ENCODE measurements around the gene HPS1.

Gene HPS1

DNA sequence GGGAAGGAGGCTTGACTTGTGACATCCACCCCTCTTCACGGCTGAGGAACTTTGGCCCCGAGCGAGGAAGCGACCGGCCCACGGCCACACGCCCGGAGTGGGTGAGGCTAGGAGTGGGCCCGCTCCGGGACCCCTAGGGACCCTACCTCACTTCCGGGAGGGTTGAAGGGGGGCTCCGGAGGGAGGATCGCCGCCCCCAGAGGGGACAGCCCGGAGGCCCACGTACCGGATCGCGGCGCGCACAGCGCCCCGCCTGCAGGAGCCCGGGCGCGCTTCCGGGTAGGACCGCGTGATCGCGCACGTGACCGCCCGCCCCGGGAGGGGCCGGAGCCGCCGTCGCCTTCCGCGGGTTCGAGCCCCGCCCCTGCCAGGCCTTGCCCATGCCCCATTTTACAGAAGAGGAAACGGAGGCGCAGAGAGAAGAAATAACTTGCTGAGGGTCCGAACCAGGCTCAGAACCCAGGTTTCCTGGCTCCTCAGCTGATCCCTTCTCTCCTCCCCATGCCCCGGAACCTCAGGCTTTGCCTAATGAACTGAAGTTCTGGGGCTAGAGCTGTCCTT is at the start of gene HPS1:
HPS1 (minus strand) TSS at position 275 of the 561 bp plus-strand sequence. CDS start 3,695 bp downstream, outside the sequence.
- DNase-seq (ENCODE audit: low read depth in 2 of 2), result peak; percentile 63 to 75

DNA sequence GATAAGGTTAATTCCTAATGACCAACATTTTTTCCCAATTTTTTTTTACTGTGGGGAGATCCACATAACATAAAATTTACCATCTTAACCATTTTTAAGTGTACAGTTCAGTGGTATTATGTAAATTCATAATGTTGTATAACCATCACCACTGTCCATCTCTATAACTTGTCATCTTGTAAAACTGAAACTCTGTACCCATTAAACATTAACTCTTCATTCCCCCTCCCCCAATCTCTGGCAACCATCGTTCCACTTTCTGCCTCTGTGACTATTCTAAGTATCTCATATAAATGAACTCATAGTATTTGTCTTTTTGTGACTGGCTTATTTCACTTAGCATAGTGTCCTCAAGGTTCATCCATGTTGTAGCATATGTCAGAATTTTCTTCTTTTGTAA is 46.0 kb upstream of the HPS1 start:
- DNase-seq (ENCODE audit: low read depth in 2 of 2), result no peak

DNA sequence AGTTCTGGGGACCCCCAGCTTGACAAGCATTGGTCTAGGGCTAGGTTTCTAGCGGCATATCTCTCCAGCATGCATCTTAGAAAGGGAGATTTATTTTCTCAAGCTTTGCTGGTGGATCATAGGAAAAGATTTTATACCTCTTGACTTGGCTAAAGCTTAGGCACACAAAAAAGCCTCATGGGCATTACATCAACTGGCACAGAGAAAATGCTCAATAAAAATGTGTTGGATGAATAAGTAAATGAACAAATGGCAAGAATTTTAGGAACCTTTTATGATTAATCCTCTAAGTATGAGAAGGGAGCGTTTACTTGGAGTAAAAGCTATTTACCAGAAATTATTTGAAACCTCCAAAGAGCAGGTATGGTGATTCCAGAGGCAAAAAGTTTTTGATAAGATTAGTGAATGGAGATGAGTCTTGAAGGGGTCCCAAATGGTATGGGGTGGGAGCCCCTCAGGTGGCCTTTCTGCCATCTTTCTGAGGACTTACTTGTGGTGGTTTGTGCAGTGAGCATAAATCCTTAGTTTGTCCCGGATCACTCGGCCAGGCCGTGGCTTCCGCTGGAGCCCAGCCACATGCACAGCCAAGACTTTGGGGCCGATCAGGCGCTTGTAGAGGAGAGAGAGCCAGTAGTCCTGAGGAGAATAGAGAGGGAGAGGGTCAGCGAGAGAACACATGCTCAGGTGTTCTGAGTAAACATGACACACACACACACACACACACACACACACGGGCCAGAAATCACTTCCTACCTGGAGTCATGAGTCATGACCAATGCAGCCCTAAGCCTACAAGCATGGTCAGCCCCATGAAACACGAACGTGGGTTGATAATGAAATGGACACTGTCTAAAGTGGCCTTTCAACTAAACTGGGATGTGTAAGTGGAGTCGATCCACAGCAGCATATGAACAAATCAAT is 43.1 kb upstream of the HPS1 start:
- no peak for DNase-seq (ENCODE audit: low read depth in 2 of 2)

DNA sequence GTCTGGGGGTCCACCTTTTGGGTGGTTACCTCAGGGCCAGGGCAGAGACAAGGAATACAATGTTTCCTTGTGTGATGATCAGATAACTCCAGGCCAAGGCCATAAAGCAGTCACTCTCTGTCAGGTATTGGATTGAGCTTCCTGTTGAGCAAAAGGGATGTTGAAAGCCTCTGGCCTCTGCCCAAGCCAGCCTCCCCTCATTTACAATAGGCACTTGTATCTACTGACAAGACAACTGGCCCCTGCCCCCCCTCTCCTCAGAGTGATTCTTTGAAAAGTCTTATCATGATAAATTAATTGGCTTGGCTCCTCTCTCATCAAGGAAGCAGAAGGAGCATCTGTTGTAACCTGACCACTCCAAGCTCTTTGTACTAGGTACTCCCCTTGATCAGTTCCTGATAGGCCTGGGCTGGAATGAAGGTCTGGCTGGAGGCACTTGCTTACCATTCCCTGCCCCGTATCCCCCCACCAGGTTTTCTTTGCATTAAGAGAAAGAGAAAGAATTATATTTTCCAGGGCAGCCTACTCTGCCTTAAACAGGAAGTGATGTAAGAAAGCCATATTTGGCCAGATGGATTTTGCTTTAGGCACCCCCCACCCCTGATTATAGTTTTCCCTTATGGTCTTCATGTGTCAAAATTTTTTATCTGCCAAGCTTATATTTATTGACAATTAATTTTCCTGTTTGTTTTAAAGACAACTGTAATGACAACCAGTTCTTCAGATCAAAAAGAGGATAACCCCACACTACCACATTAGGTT is 42.1 kb upstream of the HPS1 start:
- no peak for DNase-seq (ENCODE audit: low read depth in 2 of 2)

DNA sequence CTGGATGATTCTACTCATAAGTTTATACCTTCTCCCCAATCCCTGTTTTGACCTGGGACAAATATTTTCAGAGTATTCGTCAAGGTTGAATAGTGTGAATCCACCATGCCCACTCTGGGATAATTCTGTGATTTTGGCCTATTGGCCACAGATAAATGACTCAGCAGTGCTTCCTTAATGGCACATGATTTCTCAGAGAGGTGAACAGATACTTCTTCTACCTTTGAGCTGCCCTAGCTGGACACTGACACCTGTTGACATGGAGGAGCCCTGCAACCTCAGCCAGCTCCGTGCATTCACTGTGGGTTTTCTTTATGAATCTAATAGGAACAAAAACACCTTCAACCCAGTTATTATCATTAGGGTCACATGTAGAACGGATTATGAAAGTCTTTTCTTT is 40.9 kb upstream of the HPS1 start:
- no peak for DNase-seq (ENCODE audit: low read depth in 2 of 2)

DNA sequence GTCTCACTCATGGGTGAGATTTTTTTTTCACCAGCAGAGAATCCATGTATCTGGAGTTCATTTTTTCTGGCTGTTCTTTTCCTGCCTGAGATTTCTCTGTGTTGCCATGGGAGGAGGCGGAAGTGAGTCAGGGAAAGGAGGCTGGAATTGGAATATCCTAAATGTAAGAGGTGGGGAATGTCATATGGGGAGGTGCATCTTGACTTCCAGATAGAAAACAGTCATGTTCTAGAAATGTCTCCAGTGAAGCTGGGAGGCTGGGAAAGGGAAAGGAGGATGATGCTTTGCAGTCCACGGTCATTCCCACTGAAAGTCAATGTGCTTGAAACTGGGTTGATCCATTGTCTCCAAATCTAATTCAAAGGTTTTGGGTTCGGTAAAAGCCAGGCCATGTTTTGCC is 39.7 kb upstream of the HPS1 start:
- no peak for DNase-seq (ENCODE audit: low read depth in 2 of 2)

DNA sequence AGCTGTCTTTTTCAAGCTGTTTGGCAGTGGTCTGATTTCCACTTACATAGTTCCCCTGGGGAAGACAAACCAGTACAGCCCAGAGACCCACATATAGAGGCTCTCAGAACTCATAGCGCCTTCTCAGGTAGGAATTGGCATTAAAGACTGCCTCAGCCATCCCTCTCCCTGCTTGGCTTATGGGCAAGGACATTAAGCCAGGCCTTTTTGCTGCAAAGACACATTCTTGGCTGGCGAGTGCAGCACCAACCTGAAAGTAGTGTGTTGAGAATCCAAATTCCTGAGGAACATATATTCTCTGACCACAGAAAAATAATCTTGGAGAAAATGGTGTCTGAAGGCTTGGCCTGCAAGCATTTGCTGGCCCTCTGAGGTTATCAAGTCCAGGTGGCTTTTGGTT is 39.2 kb upstream of the HPS1 start:
- no peak for DNase-seq (ENCODE audit: low read depth in 2 of 2)

DNA sequence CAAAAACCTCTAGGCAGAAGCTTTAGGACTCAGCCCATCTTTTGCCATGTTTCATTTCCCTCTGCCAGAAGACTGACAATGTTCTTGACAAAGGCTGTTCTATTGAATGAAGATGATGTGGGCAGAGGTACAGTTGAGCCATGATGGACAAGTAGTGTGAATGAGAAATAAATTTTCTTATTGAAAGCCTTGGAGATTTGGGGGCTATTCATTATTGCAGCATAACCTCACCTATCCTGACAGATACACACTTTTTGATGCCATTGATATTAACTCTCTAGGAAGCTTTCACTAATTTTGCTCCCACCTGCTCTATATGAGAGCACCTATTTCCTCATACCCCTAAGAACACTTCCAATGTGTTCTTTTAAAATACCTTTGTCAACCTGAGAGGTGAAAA is 36.9 kb upstream of the HPS1 start:
- DNase-seq (ENCODE audit: low read depth in 2 of 2), result no peak

DNA sequence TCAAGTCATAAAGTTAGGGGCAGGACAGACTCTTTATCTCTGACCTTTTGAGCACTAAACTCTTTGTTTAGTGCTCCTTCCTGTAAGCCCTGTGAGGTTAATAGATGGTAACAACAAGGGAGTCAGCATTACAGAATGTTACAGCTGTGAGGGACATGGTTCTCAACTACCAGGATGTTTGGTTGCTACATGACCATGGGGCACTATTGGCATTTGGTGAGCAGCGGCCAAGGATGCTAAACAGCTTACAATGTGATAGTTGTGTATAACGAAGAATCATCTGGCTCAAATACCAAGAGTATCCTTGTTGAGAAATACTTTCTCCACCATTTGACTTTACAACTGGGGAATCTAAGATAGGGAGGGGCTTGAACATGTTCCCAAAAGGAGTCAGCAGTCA is 35.4 kb upstream of the HPS1 start:
- DNase-seq (ENCODE audit: low read depth in 2 of 2), result no peak

DNA sequence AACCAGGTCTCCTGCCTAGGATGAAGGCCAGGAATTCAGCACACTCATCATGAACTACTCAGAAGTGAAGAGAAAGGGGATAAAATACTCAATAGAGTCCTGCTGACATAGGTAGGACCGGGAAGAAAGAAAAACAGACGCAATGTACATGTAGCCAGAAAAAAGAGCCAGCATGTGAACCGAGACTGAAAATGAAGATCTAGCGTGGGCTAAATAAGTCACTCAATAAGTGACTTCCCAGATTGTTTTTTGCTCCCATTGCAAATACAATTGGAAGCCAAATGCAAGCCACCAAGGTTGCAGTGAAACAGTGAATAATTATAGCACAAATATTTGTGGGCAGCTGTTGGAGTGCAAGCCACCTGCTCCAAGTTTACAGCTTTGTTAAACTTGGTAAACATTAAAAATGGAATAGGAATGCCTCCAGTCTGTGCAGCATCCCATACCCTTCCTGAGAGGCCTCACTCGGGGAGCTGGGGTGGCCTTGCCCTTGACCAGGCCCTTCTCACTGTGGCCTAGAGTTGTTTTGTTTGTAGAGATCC is 34.7 kb upstream of the HPS1 start:
- DNase-seq (ENCODE audit: low read depth in 2 of 2), result no peak

DNA sequence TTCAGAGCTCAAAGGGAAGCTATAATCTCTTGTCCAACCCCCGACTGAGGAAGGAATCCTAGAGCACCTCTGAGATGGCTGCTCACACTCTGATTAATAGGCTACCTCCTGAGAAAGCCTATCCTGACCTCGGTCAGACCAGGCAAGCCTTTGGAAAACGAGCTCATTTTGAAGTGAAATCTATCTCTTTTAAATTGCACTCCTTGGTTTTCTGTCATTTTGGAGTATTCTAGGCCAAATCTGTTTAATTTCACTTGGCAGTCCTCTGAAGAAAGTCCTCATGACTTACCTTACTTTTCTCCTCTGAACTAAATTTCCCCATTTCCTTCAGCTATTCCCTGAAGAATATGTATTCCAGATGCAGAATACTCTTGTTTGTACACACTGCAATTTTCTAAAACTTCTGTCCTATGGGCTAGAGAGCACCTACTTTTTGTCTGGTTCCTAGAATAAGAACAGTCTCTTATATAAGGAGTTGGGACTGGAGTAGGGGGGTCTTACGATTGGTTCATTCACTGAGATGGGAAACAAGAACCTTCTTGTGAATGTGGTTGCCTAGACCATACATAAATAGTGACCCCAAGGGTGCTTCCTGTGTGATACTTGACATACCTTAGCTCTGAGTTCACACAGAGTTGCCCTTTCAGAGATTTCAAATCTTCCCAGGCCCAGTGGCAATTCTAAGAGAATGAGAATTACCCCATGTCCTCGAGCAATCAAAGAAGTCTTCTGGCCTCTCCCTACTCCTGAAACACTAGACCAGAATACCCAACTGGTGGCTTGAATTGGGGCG is 31.9 kb upstream of the HPS1 start:
- no peak for DNase-seq (ENCODE audit: low read depth in 2 of 2)

DNA sequence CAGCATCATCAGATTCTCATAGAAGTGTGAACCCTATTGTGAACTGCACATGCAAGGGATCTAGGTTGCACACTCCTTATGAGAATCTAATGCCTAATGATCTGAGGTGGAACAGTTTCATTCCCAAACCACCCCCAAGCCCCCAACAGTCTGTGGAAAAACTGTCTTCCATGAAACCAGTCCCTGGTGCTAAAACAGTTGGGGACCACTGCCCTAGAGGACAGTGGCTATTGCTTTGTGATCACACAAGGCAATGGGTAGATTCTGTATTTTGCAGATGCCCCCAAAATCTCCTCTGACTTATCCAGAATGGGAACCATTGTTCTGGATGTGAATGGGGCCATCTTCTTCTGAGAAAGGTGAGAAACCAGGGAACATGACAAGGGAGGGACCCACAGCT is 31.1 kb upstream of the HPS1 start:
- no peak for DNase-seq (ENCODE audit: low read depth in 2 of 2)

DNA sequence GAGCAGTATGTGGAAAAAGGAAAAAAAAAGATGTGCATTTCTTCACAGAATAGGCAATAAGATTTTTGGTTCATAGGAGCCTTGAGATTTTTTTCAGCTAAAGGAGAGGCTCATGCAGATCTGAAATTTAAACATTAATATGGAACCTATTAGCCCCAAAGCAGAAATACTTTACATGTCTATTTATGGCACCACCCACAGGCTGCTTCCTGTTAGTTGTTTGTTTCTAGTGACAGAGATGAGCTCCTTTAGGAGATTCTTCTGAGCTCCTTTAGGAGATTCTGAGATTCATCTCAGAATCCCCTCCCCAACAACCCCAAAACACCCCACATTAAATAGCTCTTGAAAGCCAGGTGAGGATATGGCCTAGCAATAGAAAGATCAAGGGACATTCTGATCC is 27.9 kb upstream of the HPS1 start:
- no peak for DNase-seq (ENCODE audit: low read depth in 2 of 2)

DNA sequence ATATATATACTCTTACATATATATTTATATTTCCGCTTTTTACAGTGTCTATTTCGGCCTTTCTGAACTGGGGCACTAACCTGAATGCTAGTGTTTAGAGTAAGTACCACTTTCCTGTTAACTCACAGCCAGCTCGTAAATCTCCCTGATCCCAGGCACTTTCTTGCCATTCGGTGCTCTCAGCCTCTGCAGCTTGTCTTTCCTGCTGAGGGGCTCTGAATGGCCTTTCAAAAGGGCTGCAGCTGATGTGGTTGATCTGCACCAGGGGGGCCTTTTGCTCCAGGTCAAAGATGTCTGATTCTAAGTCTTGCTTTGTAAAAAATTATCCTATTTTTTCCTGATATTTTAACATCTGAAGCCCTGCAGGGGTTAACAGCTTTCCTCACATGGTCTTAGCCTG is 25.5 kb upstream of the HPS1 start:
- DNase-seq (ENCODE audit: low read depth in 2 of 2), result no peak

DNA sequence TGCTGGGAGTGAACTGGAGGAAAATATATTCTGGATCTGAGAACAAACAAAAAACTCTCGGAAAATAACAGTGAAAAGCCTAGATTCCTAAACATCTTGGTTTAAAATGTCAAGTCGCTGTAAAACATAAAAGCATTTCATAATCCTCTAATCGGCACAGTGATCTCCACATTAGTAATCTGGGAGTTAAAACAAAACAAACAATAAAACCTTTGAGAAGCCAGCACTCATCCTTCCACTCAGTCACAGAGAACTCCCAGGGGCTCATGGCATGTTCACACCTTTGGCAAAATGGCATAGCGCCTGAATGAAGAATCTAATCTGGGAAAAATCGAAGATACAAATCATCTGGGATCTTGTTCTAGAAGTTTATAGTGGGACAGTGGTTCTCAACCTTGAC is 24.1 kb upstream of the HPS1 start:
- DNase-seq (ENCODE audit: low read depth in 2 of 2), result no peak

DNA sequence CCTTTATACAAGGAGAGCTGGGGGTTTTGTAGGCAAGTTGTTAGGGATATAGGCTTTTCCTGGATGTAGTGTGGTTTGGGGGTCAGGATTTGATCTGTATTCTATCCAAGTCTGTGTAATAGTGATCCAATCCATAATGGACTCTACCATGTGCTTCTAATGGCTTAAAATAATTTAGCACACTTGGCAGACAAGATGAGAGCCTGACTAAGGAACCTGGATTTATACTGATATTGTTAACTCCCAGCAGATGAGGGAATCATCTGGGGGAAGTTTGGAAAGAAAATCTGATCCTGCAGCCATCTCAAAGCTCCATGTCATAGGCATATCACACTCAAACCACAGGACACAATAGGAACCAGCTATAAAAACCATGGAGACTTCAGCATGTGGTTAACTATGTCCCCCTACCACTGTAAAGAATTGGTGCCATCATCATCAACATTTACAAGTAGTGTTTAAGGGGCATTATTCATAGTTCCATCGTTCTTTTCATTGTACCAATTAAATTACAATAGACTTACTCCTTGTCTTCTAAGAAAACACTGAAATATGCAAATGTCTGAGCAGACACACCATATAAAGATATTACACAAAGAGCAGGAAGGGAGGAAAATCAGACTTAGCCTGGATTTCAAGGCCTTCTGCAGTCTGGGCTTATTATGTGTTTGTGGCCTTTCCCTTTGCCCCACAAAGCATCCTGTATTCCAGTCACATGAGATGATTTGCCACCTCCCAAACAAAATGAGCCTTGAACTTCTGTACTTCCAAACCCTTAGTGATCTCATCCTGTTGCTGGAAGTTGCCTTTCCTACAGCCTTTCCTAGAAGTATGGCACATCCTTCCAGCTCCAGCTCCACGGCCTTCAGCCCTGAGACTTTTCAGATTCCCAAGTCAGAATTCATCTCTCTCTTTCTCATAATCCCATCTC is 22.5 kb upstream of the HPS1 start:
- no peak for DNase-seq (ENCODE audit: low read depth in 2 of 2)

DNA sequence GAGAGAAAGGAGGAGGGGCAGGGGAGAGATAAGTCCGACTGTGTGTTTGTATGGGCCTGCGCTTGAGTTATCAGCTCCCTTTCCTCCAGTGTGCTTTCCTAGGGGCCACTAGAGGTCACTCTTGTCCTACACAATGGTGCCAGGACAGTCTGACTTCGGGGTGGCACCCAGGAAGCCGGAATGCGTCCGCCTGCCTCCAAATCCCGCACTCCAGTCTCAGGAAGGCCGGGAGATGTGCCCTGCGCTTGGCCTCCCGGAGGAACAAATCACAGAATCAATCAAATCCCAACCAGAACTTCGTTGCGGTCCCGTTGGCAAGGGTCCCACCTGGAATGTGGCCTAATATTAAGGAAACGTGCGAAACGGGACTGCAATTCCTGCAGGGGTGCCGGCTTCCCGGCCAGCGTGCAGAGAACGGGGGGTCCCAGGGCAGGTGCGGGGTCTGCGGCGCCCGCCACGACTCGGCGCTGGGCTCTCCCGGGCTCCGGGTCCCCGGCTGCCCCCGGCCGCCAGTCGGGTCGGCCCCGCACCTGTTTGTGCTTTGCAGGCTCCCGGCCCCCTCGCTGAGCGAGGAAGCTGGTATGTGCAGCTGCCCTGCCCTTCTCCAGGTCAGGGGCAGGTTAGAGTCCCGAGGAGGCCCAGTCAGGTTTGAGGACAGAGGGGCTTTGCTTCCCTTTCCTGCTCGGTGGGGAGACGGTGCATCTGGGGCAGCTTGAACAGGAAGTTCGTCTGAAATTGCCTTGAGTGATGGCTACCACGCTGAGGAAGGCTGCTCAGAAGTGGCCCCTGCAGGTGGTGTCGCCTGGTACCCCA is 21.0 kb upstream of the HPS1 start:
- peak in 1 of 2 donors; percentile 35 for DNase-seq (ENCODE audit: low read depth in 2 of 2)

DNA sequence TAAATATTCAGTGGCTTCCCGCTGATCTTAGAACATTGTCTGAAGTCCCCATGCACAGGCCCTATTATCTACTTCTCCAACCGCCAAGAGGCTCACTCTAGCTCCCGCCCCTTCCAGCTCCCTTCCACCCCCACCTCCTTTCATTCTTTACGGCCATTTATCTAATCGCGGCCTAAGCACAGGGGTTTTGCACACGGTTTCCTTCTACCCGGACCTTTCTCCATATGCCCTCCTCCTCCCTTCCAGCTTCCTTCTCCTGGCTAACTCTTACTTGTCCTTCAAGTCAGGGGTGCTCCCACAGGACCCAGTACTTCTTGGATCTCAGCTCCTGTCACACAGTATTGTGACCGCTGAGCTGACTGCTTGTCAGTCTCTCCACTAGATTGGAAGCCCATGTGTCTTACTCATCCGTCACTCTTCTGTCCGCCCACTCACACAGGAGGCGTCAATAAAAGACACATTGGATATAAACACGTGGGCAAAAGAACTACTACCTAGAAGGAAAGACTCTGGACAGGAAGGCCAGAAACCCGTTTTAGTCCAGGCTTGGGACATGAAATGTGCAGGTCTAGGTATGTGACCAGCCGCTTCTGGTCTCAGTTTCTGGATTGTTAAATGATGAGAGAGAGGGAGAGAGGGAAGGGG is 20.2 kb upstream of the HPS1 start:
- no peak for DNase-seq (ENCODE audit: low read depth in 2 of 2)

DNA sequence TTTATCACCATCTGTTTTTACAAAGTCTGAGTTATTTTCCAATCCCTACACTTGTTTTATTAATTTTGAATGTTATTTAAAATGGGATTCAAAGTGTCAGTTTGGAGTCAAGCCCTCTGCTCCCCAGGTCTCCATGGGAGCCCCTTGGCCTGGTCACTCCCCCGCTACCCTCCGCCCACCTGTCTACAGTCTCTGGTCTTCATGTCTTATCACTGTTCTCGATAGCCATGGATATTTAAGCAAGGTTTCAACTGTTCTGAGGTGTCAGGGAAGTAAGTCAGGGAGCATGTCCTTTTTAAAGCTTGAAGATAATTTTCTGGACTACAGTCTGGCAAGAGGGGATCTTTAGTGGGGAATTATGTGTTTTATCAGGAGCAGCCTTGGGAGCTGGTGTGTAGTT is 19.1 kb upstream of the HPS1 start:
- no peak for DNase-seq (ENCODE audit: low read depth in 2 of 2)

Measured in stimulated activated CD8-positive, alpha-beta memory T cell treated with anti-CD3 and anti-CD28 coated beads, Interleukin-15, amount 100 ng/mL, for 4 hours (primary cell).